ENCODE measurements around the gene NRN1L.

DNA sequence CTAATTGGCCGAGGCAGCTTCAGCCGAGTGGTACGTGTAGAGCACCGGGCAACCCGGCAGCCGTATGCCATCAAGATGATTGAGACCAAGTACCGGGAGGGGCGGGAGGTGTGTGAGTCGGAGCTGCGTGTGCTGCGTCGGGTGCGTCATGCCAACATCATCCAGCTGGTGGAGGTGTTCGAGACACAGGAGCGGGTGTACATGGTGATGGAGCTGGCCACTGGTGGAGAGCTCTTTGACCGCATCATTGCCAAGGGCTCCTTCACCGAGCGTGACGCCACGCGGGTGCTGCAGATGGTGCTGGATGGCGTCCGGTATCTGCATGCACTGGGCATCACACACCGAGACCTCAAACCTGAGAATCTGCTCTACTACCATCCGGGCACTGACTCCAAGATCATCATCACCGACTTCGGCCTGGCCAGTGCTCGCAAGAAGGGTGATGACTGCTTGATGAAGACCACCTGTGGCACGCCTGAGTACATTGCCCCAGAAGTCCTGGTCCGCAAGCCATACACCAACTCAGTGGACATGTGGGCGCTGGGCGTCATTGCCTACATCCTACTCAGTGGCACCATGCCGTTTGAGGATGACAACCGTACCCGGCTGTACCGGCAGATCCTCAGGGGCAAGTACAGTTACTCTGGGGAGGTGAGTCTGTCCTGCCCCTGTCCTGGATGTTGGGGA, 24.5 kb downstream of the NRN1L start:
- TF ChIP-seq TARDBP (IDR thresholded peaks at IDR 0.05) (no peak), SP1 (IDR thresholded peaks at IDR 0.05) (no peak), CTBP1 (IDR thresholded peaks at IDR 0.05; ENCODE audit: borderline replicate concordance) (no peak), FOXA1 (IDR thresholded peaks at IDR 0.05) (no peak), FOXM1 (IDR thresholded peaks at IDR 0.05; ENCODE audit: borderline replicate concordance) (no peak)
- TF ChIP-seq, protein P1, sequence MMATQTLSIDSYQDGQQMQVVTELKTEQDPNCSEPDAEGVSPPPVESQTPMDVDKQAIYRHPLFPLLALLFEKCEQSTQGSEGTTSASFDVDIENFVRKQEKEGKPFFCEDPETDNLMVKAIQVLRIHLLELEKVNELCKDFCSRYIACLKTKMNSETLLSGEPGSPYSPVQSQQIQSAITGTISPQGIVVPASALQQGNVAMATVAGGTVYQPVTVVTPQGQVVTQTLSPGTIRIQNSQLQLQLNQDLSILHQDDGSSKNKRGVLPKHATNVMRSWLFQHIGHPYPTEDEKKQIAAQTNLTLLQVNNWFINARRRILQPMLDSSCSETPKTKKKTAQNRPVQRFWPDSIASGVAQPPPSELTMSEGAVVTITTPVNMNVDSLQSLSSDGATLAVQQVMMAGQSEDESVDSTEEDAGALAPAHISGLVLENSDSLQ (IDR thresholded peaks at IDR 0.05) = no peak
